ENCODE measurements around the gene ADARB1.

Gene ADARB1

GRCh38 chr21:45178971-45179370, 104.6 kb downstream of the ADARB1 start:
- no peak overlapping the region for H2AFZ ChIP-seq (ENCODE audit: low read depth, low read length, severe bottlenecking)
- H3K9me3 ChIP-seq (ENCODE audit: insufficient read depth, low read length) = no peaks in the 10 kb centered on the region
- H3K27me3 ChIP-seq (ENCODE audit: low read length) = no peaks in the 10 kb centered on the region
- TF ChIP-seq EZH2phosphoT487 (conservative IDR thresholded peaks at IDR 0.05; ENCODE audit: low read length) (no peak), CTCF (IDR thresholded peaks at IDR 0.05; ENCODE audit: insufficient read depth, low read length, poor library complexity, severe bottlenecking) (no peak)
- H3K79me2 ChIP-seq (ENCODE audit: insufficient read depth, low read length) = no peaks in the 10 kb centered on the region
- H3K9ac ChIP-seq (ENCODE audit: low read length) = no peak overlapping the region
- no peaks in the 10 kb centered on the region for H4K20me1 ChIP-seq (ENCODE audit: low read depth, low read length)
- H3K36me3 ChIP-seq (ENCODE audit: low read length) = no peaks in the 10 kb centered on the region
- no peak overlapping the region for H3K4me3 ChIP-seq (ENCODE audit: insufficient read depth, low read length, poor library complexity, severe bottlenecking)
- no peak overlapping the region for H3K27ac ChIP-seq (ENCODE audit: low read depth, low read length)
- H3F3A ChIP-seq (ENCODE audit: insufficient read depth) = no peaks in the 10 kb centered on the region
- no peaks in the 10 kb centered on the region for H3K9me2 ChIP-seq (replicated peaks; ENCODE audit: insufficient read depth, low read length)
- H3K4me2 ChIP-seq (ENCODE audit: low read depth, low read length, poor library complexity, severe bottlenecking) = no peak overlapping the region

GRCh38 chr21:45179568-45180245, 105.3 kb downstream of the ADARB1 start:
- no peaks in the 10 kb centered on the region for H3K36me3 ChIP-seq (ENCODE audit: low read length)
- H4K20me1 ChIP-seq (ENCODE audit: low read depth, low read length) = no peaks in the 10 kb centered on the region
- no peak overlapping the region for H3K9ac ChIP-seq (ENCODE audit: low read length)
- H3F3A ChIP-seq (ENCODE audit: insufficient read depth) = no peaks in the 10 kb centered on the region
- H2AFZ ChIP-seq (ENCODE audit: low read depth, low read length, severe bottlenecking) = no peak overlapping the region
- no peak overlapping the region for H3K27ac ChIP-seq (ENCODE audit: low read depth, low read length)
- H3K4me3 ChIP-seq (ENCODE audit: insufficient read depth, low read length, poor library complexity, severe bottlenecking) = no peak overlapping the region
- H3K79me2 ChIP-seq (ENCODE audit: insufficient read depth, low read length) = no peaks in the 10 kb centered on the region
- H3K9me3 ChIP-seq (ENCODE audit: insufficient read depth, low read length) = no peaks in the 10 kb centered on the region
- no peaks in the 10 kb centered on the region for H3K9me2 ChIP-seq (replicated peaks; ENCODE audit: insufficient read depth, low read length)
- H3K27me3 ChIP-seq (ENCODE audit: low read length) = no peaks in the 10 kb centered on the region
- TF ChIP-seq CTCF (IDR thresholded peaks at IDR 0.05; ENCODE audit: insufficient read depth, low read length, poor library complexity, severe bottlenecking) (no peak), EZH2phosphoT487 (conservative IDR thresholded peaks at IDR 0.05; ENCODE audit: low read length) (no peak)
- no peak overlapping the region for H3K4me2 ChIP-seq (ENCODE audit: low read depth, low read length, poor library complexity, severe bottlenecking)

- Histone ChIP-seq H3K9me3 (ENCODE audit: insufficient read depth, low read length) (no peaks in the 10 kb centered on the region), H3K27me3 (ENCODE audit: low read length) (no peaks in the 10 kb centered on the region), H3K9ac (ENCODE audit: low read length) (no peak overlapping the region), H2AFZ (ENCODE audit: low read depth, low read length, severe bottlenecking) (no peak overlapping the region), H3F3A (ENCODE audit: insufficient read depth) (no peaks in the 10 kb centered on the region), H3K79me2 (ENCODE audit: insufficient read depth, low read length) (no peaks in the 10 kb centered on the region), H3K4me3 (ENCODE audit: insufficient read depth, low read length, poor library complexity, severe bottlenecking) (no peak overlapping the region), H4K20me1 (ENCODE audit: low read depth, low read length) (no peaks in the 10 kb centered on the region), H3K9me2 (replicated peaks; ENCODE audit: insufficient read depth, low read length) (no peaks in the 10 kb centered on the region), H3K27ac (ENCODE audit: low read depth, low read length) (no peak overlapping the region), H3K36me3 (ENCODE audit: low read length) (no peaks in the 10 kb centered on the region), H3K4me2 (ENCODE audit: low read depth, low read length, poor library complexity, severe bottlenecking) (no peak overlapping the region)
- TF ChIP-seq CTCF (IDR thresholded peaks at IDR 0.05; ENCODE audit: insufficient read depth, low read length, poor library complexity, severe bottlenecking) (no peak), EZH2phosphoT487 (conservative IDR thresholded peaks at IDR 0.05; ENCODE audit: low read length) (no peak)
Measured at GRCh38 chr21:45180246-45180599, 105.8 kb downstream of the ADARB1 start.

Data from SU-DHL-6 (cell line).